Fibroblast of the aortic adventitia (primary cell): ENCODE results near the gene SPEM2. TPM values are rescaled to one million over a fixed set of nuclear protein-coding genes. Genes with fewer than 3 reads are reported as not detected.

Experiments
- DNase-seq: peaks from one replicate; pipeline ENCODE4 v3.0.0-alpha.2; 2010; ENCODE audit warnings: low read depth
- H3K4me3 ChIP-seq: 2 replicates; pipeline ENCODE4 v1.5.1; 2011; ENCODE audit warnings: low read depth, mild to moderate bottlenecking, control low read depth, low read length, moderate library complexity
- total RNA-seq: library from RNA; depleted of rRNA; stranded (reverse); fragments of >200 nt; gene quantifications from 2 replicates; pipeline ENCODE4 v1.2.3, GENCODE V29; 2012; ENCODE audit warnings: low replicate concordance
- TF ChIP-seq, protein P1 (sequence below): IDR thresholded peaks from 2 replicates; pipeline ENCODE4 v1.5.1; 2011; ENCODE audit warnings: mild to moderate bottlenecking, low read length, control low read depth, inconsistent platforms; ENCODE audit not compliant: insufficient read depth

SPEM2 gene
- total RNA-seq, 1 donor = not detected

DNA sequence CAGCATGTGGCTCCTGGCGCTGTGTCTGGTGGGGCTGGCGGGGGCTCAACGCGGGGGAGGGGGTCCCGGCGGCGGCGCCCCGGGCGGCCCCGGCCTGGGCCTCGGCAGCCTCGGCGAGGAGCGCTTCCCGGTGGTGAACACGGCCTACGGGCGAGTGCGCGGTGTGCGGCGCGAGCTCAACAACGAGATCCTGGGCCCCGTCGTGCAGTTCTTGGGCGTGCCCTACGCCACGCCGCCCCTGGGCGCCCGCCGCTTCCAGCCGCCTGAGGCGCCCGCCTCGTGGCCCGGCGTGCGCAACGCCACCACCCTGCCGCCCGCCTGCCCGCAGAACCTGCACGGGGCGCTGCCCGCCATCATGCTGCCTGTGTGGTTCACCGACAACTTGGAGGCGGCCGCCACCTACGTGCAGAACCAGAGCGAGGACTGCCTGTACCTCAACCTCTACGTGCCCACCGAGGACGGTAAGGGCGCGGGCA, 17.1 kb upstream of the SPEM2 start:
- no peak for DNase-seq
- no peak overlapping the region for H3K4me3 ChIP-seq
- TF ChIP-seq, protein P1, sequence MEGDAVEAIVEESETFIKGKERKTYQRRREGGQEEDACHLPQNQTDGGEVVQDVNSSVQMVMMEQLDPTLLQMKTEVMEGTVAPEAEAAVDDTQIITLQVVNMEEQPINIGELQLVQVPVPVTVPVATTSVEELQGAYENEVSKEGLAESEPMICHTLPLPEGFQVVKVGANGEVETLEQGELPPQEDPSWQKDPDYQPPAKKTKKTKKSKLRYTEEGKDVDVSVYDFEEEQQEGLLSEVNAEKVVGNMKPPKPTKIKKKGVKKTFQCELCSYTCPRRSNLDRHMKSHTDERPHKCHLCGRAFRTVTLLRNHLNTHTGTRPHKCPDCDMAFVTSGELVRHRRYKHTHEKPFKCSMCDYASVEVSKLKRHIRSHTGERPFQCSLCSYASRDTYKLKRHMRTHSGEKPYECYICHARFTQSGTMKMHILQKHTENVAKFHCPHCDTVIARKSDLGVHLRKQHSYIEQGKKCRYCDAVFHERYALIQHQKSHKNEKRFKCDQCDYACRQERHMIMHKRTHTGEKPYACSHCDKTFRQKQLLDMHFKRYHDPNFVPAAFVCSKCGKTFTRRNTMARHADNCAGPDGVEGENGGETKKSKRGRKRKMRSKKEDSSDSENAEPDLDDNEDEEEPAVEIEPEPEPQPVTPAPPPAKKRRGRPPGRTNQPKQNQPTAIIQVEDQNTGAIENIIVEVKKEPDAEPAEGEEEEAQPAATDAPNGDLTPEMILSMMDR = no peak

GRCh38 chr17:7408863-7409262, 16.6 kb upstream of the SPEM2 start:
- TF ChIP-seq, protein P1 = no peak
- no peak for DNase-seq
- H3K4me3 ChIP-seq = no peak overlapping the region

DNA sequence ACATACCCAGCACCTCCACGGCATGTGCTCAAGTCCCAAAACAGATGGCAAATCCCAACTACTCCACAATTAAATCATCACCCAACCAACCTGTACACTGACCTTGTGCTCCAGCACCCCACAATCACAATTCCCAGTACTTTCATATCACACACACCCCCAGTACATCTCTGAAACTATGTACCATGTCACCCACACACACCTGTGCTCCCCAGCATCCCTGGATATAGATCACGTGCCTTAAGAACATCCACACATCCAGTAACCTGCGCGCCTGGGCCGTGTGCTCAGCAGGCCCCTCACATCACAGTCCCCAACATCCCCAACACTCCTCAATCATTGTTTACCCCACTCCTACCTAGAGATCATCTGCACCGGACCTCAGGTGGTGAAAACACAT, 15.7 kb upstream of the SPEM2 start:
- no peak overlapping the region for H3K4me3 ChIP-seq
- TF ChIP-seq, protein P1 = no peak
- DNase-seq = no peak

DNA sequence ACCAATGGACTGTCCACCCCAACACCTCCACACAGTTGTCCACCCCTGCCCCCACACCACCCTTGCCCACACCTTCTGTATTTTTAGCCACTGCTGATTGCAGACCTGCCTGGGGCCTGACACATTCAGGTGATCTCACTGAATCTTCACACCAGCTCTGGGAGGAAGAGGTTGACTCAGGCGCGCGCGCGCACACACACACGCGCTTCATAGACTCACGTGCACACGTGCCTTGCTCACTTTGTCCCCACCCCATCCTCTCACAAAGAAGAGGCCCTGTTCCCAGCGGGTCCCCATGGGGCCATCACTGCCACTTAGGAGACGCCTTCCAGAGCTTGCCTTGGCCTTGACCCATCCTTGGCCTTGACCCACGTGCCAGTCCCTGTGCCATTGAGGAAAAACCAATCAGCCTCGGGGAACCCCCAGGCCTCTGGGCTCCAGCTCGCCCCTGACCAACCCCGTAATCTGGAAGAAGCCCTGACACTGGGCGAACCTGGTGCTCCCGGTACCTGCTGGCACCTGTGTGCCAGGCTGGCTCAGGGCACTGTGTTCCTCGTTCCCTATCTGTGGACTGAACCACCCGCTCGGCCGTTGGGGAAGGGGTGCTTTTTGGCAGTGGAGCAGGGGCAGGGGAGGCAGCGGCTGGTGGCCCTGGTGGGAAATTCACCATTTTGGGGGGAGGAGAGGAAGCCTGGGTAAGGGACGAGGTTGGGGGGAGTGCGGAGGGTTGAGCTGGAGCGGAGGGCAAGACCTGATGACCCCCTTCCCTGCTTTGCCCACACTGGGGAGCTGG, 14.6 kb upstream of the SPEM2 start:
- H3K4me3 ChIP-seq = no peak overlapping the region
- TF ChIP-seq, protein P1 = no peak
- no peak for DNase-seq

DNA sequence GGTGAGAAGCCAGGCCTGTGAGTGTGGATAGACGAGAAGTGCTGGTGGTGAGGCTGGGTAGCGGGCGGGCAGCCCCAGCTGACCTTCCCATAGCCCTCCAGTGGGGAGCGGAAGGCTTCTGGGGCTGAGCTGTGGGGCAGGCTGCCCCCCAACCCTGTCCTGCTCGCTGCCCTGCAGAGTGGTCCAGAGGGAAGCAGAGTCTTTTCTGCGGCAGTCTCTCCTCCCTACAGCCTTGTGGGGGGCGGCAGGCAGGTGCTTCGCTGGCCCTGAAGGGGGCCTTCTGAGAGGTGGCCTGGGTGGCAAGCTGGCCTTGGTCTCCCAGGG, 14.0 kb upstream of the SPEM2 start:
- DNase-seq = no peak
- no peak overlapping the region for H3K4me3 ChIP-seq
- TF ChIP-seq, protein P1 = no peak

GRCh38 chr17:7413346-7413985, 11.9 kb upstream of the SPEM2 start:
- H3K4me3 ChIP-seq = no peak overlapping the region
- TF ChIP-seq, protein P1 = no peak
- DNase-seq = peak; percentile 30
